ENCODE measurements around the gene TAX1BP3. TPM values are rescaled to one million over a fixed set of nuclear protein-coding genes. Genes with fewer than 3 reads are reported as not detected.
A peak's percentile ranks its signal among the peaks of the same experiment; 100 is the strongest.

The TAX1BP3 gene
- total and polyA plus RNA-seq, 2 experiments from 2014 or later, result 98.7 to 134 TPM

DNA sequence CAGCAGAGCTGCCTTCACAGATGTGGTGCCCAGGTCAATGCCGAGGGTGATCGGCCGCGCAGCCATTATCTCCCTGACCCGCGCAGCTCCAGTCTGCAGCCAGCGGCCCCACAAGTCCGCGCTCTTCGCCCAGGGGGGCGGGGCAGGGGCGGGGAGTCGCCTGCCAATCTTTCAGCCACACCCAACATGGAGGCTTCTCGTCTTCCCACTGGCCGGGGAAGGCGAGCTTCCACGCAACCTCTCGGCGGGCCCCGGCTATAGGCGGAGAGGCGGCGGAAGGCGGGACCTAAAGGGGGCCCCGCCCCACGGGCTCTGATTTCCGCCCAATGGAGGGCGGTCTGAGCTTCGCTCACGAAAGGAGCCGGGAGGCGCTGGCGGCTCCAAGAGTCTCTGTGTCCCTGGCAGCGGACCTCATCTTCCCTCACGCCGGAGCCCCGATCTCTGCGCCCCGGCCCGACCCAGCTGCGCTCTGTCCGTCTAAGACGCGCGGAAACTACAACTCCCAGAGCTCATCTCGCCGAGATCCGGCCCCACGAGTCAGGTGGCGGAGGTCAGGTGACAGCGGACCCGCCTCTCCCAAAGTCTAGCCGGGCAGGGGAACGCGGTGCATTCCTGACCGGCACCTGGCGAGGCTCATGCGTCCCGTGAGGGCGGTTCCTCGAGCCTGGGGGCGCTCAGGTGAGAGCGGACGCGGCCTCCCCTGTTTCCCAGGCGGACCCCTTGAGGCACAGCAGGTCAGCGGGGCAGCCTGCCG lies 32.0 kb downstream of the TAX1BP3 start, which contains the start of the genes CTNS and SHPK:
CTNS (plus strand) TSS at position 607 of the 754 bp plus-strand sequence. CDS start 3,447 bp downstream, outside the sequence.
SHPK (minus strand) TSS at position 97 of the 754 bp plus-strand sequence; CDS start at position 66, 31 bp downstream.
- peak; percentile 98 for DNase-seq (ENCODE audit: low spot score)
- peaks cover 16% of the 10 kb centered on the region for H3K4me1 Mint-ChIP-seq
- peak within 1 kb of the TSS; percentile 93 for H3K4me3 Mint-ChIP-seq
- Histone ChIP-seq H3K79me2 (replicated peaks; ENCODE audit: insufficient read depth) (peaks cover 54% of the 10 kb centered on the region), H3K27me3 (ENCODE audit: insufficient read depth) (no peaks in the 10 kb centered on the region), H3K4me2 (peak within 1 kb of the TSS; percentile 96), H3K9me2 (ENCODE audit: insufficient read depth) (no peaks in the 10 kb centered on the region), H3K4me3 (peak within 1 kb of the TSS; percentile 94), H4K20me1 (replicated peaks; ENCODE audit: insufficient read depth) (peaks cover 12% of the 10 kb centered on the region), H2AFZ (peak within 1 kb of the TSS; percentile 96), H3K27ac (ENCODE audit: low read depth) (peak within 1 kb of the TSS; percentile 97), H3F3A (replicated peaks; ENCODE audit: low read depth) (no peaks in the 10 kb centered on the region), H3K4me1 (ENCODE audit: insufficient read depth) (peaks cover 11% of the 10 kb centered on the region; the same call in 1 of the 2 replicates), H3K36me3 (ENCODE audit: insufficient read depth) (no peaks in the 10 kb centered on the region)
- H3K9me3 Mint-ChIP-seq, result no peaks in the 10 kb centered on the region
- TF ChIP-seq, protein P1, sequence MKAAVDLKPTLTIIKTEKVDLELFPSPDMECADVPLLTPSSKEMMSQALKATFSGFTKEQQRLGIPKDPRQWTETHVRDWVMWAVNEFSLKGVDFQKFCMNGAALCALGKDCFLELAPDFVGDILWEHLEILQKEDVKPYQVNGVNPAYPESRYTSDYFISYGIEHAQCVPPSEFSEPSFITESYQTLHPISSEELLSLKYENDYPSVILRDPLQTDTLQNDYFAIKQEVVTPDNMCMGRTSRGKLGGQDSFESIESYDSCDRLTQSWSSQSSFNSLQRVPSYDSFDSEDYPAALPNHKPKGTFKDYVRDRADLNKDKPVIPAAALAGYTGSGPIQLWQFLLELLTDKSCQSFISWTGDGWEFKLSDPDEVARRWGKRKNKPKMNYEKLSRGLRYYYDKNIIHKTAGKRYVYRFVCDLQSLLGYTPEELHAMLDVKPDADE (IDR thresholded peaks at IDR 0.05), result peak; percentile 96
- TF ChIP-seq POLR2AphosphoS5 (IDR thresholded peaks at IDR 0.05; ENCODE audit: low read depth) (peak; percentile 95), CREB1 (CRISPR knock-in tag; IDR thresholded peaks at IDR 0.05; ENCODE audit: low read depth) (peak; percentile 39; the same call in 1 of the 2 replicates), ZNF114 (CRISPR knock-in tag; IDR thresholded peaks at IDR 0.05) (no peak)
- peak; percentile 93 for ATAC-seq
- H3K27me3 Mint-ChIP-seq (ENCODE audit: insufficient read depth, low read depth, poor library complexity), result peaks cover 11% of the 10 kb centered on the region
- peak within 1 kb of the TSS; percentile 99 for H3K27ac Mint-ChIP-seq
- peaks cover 12% of the 10 kb centered on the region for H3K36me3 Mint-ChIP-seq (ENCODE audit: low read depth)

DNA sequence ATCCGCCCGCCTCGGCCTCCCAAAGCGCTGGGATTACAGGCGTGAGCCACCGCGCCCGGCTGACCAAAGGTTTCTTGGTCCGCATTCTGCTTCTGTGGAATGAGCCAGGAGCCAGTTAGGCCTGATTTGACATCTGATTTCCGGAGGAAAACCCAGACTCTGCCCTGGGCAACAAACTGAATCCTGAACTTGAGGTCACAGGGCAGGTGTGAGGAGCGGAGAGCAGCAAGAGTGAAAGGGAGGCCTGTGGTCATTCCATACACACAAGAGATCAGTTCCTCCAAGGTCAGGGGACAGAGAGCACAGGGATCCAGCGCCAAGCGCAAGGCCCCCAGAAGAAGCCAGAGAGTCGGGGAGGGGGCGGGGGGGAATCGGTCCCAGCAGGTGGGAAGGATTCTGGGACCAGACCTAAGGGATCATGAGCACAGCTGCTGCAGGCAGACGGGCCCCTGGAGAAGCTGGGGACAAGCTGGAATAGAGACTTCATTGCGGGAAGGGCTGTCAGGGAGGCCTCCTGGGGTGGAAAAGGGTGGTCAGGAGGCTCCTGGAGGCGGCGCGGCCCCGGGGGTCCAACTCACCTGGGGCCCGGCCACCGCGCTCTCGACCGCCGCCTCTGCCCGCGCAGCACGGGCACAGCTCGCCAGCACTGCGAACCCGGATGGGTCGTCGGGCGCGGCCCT lies 32.8 kb downstream of the TAX1BP3 start:
- Histone ChIP-seq H3K27me3 (ENCODE audit: insufficient read depth) (no peaks in the 10 kb centered on the region), H2AFZ (peak overlapping the region; percentile 88), H3K36me3 (ENCODE audit: insufficient read depth) (no peaks in the 10 kb centered on the region), H3F3A (replicated peaks; ENCODE audit: low read depth) (no peaks in the 10 kb centered on the region), H3K4me3 (peak overlapping the region; percentile 94), H4K20me1 (replicated peaks; ENCODE audit: insufficient read depth) (peaks cover 12% of the 10 kb centered on the region), H3K9me2 (ENCODE audit: insufficient read depth) (no peaks in the 10 kb centered on the region), H3K4me2 (peak overlapping the region; percentile 96), H3K79me2 (replicated peaks; ENCODE audit: insufficient read depth) (peaks cover 56% of the 10 kb centered on the region), H3K4me1 (ENCODE audit: insufficient read depth) (peaks cover 9% of the 10 kb centered on the region; the same call in 1 of the 2 replicates), H3K27ac (ENCODE audit: low read depth) (no peak overlapping the region)
- H3K9me3 Mint-ChIP-seq, result no peaks in the 10 kb centered on the region
- ATAC-seq, result peak; percentile 3; the same call in 2 of the 3 replicates
- H3K4me3 Mint-ChIP-seq, result peak overlapping the region; percentile 93
- peak; percentile 29 for DNase-seq (ENCODE audit: low spot score)
- peaks cover 12% of the 10 kb centered on the region for H3K36me3 Mint-ChIP-seq (ENCODE audit: low read depth)
- H3K27ac Mint-ChIP-seq, result no peak overlapping the region
- H3K27me3 Mint-ChIP-seq (ENCODE audit: insufficient read depth, low read depth, poor library complexity), result peaks cover 12% of the 10 kb centered on the region
- H3K4me1 Mint-ChIP-seq, result peaks cover 16% of the 10 kb centered on the region
- no peak for TF ChIP-seq POLR2AphosphoS5 (IDR thresholded peaks at IDR 0.05; ENCODE audit: low read depth)

DNA sequence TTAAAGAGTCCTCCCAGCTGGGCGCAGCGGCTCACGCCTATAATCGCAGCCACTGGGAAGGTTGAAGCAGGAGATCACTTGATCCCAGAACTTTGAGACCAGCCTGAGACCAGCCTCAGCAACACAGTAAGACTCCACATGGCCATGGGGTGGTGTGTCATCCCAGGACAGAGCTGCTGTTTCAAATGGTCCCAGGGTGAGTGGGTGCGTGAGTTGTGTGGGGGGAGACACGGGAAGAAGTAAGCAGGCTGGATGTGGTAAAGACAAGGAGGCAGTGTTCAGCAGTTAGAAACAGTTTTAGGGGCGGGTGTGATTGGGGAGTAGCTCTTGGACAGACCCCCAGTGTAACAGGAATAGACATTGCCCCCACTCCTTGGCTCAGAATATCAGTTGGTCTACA lies 36.1 kb downstream of the TAX1BP3 start:
- Mint-ChIP-seq H3K4me1 (peaks cover 6% of the 10 kb centered on the region), H3K27ac (no peak overlapping the region), H3K36me3 (ENCODE audit: low read depth) (peaks cover 36% of the 10 kb centered on the region), H3K27me3 (ENCODE audit: insufficient read depth, low read depth, poor library complexity) (peaks cover 13% of the 10 kb centered on the region), H3K4me3 (no peak overlapping the region), H3K9me3 (no peaks in the 10 kb centered on the region)
- no peak for TF ChIP-seq CREB1 (CRISPR knock-in tag; IDR thresholded peaks at IDR 0.05; ENCODE audit: low read depth)
- no peak for TF ChIP-seq EZH2 (IDR thresholded peaks at IDR 0.05; ENCODE audit: low read depth, unreplicated experiment)
- TF ChIP-seq JUNB (IDR thresholded peaks at IDR 0.05; ENCODE audit: unreplicated experiment), result no peak
- TF ChIP-seq EZH2phosphoT487 (IDR thresholded peaks at IDR 0.05; ENCODE audit: unreplicated experiment), result no peak
- TF ChIP-seq, protein P2, sequence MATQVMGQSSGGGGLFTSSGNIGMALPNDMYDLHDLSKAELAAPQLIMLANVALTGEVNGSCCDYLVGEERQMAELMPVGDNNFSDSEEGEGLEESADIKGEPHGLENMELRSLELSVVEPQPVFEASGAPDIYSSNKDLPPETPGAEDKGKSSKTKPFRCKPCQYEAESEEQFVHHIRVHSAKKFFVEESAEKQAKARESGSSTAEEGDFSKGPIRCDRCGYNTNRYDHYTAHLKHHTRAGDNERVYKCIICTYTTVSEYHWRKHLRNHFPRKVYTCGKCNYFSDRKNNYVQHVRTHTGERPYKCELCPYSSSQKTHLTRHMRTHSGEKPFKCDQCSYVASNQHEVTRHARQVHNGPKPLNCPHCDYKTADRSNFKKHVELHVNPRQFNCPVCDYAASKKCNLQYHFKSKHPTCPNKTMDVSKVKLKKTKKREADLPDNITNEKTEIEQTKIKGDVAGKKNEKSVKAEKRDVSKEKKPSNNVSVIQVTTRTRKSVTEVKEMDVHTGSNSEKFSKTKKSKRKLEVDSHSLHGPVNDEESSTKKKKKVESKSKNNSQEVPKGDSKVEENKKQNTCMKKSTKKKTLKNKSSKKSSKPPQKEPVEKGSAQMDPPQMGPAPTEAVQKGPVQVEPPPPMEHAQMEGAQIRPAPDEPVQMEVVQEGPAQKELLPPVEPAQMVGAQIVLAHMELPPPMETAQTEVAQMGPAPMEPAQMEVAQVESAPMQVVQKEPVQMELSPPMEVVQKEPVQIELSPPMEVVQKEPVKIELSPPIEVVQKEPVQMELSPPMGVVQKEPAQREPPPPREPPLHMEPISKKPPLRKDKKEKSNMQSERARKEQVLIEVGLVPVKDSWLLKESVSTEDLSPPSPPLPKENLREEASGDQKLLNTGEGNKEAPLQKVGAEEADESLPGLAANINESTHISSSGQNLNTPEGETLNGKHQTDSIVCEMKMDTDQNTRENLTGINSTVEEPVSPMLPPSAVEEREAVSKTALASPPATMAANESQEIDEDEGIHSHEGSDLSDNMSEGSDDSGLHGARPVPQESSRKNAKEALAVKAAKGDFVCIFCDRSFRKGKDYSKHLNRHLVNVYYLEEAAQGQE (IDR thresholded peaks at IDR 0.05; ENCODE audit: unreplicated experiment), result no peak
- no peak for TF ChIP-seq NANOG (IDR thresholded peaks at IDR 0.05; ENCODE audit: borderline replicate concordance)
- no peak for TF ChIP-seq POLR2AphosphoS5 (IDR thresholded peaks at IDR 0.05; ENCODE audit: low read depth)
- TF ChIP-seq STAT1 (IDR thresholded peaks at IDR 0.05; ENCODE audit: unreplicated experiment), result no peak
- TF ChIP-seq, protein P1 (IDR thresholded peaks at IDR 0.05), result no peak
- no peak for TF ChIP-seq ZNF114 (CRISPR knock-in tag; IDR thresholded peaks at IDR 0.05)
- Histone ChIP-seq H3K4me1 (ENCODE audit: insufficient read depth) (0 out of 2 replicates have a peak, but pooled peaks cover 4% of the 10 kb centered on the region), H3F3A (replicated peaks; ENCODE audit: low read depth) (no peaks in the 10 kb centered on the region), H3K4me2 (no peak overlapping the region), H3K9me2 (ENCODE audit: insufficient read depth) (no peaks in the 10 kb centered on the region), H2AFZ (no peak overlapping the region), H4K20me1 (replicated peaks; ENCODE audit: insufficient read depth) (peaks cover 17% of the 10 kb centered on the region; the same call in 1 of the 2 replicates), H3K27ac (ENCODE audit: low read depth) (no peak overlapping the region), H3K4me3 (no peak overlapping the region), H3K79me2 (replicated peaks; ENCODE audit: insufficient read depth) (peaks cover 47% of the 10 kb centered on the region), H3K27me3 (ENCODE audit: insufficient read depth) (no peaks in the 10 kb centered on the region), H3K36me3 (ENCODE audit: insufficient read depth) (no peaks in the 10 kb centered on the region)
- ATAC-seq, result no peak
- no peak for DNase-seq (ENCODE audit: low spot score)

Measured in GM23338 (cell line).